GM19035 (cell line): Measurements from ENCODE around the gene RNF32.

Experiments
- ATAC-seq: cut with Tn5 transposase; IDR thresholded peaks from one replicate; pipeline ENCODE4 v1.9.1; 2021; ENCODE audit not compliant: unreplicated experiment

Gene RNF32

DNA sequence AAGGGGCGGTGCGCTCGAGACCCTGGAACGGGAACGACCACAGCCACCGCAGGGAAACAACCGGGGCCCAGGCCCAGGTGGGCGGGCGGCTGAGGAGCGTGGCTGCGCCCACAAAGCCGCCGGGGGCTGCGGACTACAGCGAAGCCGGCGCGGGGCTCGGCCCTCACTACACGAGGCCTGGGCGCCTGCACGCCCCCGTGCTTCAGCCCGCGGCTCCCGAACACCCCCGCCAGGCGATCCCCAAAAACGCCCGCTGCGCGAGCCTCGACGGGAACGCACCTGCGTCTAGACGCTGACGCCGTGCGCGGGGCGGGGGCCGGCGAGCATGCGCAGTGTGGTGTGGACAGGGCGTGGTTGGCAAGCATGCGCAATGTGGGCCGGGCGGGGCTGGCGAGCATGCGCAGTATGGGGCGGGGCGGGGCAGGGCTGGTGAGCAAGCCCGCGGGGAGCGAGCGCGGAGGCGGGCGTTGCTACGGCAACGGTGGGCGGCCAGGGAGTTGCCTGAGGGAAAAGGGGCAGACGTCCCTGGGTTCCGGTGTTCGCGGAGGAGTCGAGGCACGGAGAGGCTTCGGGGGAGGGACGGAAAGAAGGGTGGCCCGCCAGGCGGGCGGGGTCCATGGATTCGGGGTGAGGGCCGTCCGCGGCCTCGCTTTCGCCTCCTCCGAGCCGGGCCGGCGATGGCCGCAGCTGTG, at the start of gene RNF32:
TSS of gene RNF32 (plus strand) at position 518 of the 692 bp plus-strand sequence. CDS start 3,104 bp downstream, outside the sequence.
- ATAC-seq: peak; percentile 80

DNA sequence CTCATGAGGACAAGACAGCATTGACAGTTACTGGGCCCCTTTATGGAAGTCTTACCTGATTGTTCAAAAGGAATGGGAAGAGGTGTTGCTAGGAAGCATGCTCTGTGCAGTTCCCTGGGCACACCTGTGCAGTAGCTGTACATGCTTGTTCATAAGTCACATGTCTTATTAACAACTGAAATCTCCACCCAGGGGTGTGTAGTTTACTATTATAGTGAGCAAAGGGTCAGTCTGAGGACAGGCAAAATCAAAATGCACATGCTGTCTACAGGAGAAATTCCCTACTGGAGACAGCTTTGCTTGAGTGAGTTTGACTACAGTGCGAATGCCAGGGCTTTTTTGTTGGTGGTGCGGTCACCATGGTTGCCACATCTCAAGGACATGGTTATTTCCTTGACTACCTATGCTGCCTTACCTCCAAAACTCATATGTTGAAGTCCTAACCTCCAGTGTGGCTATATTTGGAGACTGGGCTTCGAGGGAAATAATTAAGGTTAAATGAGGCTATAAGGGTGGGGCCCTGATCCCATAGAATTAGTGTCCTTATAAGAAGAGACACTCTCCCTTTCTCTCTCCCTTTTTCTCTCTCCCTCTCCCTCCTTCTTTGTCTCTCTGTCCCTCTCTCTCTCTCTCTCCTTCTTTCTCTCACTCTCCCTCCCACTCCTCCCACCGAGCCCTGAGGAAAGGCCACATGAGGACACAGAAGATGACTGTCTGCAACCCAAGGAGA, 48.3 kb upstream of the RNF32 start:
- ATAC-seq: no peak

DNA sequence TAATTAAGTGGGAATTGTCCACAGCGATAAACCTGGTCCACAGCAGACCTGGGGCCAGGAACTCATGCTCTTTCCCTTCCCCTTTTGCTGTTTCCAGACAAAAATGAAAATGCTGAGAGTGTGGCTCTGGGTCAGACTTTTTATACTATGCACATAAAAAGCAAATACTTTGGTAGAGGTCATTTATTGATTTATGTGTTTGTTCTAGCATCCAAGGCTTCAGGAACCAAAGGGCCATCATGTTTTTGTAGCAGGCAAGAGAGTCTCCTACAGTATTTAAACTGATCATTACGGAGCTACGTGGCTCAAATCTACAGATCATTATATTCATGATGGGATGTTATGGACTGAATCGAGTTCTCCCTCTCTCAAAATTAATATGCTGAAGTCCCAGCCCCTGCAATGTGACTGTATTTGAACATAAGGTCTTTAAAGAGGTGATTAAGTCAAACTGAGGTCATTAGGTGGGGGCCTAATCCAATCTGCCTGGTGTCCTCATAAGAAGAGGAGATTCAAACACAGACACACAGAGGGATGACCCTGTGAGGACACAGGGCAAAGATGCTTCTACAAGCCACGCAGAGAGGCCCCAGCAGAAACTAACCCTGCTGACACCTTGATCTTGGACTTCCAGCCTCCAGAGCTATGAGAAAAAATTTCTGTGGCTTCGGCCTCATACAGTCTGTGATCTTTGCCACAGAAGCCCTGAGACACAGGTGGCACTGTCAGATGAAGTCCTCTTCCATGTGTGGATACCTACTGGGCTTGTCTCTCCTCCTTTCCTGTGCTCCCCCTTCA, 46.1 kb upstream of the RNF32 start:
- ATAC-seq: no peak

DNA sequence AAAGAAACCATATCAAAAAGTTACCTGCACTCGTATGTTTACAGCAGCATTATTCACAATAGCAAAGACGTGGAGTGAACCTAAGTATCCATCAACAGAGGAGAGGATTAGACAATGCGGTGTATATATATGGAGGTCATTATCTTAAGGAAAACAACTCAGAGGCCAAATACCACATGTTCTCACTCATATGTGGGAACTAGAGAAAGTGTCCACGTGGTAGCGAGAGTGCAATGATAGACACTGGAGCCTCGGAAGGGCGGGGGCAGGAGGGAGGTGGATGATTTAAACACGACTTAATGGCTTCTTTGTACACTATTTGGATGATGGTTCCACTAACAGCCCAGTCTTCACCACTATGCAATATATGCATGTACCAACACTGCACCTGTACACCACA, 40.1 kb upstream of the RNF32 start:
- no peak for ATAC-seq

DNA sequence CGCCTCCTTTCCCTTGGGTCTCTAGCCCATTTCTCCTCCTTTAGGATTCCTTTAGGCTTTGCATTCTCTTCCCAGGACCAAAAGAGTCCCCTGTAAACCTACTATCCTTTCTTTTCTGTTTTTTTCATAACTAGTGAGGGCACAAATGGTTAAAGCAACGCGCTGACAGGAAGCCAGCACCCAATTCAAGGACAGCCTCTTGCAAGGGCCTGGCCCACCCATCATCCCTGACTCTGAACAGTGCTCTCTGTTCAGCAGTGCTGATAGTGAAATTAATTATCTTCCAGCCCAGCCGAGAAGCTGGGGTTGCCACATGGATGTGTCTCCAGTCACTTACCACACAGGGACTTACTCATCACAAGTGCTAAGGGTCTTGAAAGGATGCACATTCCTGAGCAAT, 38.3 kb upstream of the RNF32 start:
- no peak for ATAC-seq

DNA sequence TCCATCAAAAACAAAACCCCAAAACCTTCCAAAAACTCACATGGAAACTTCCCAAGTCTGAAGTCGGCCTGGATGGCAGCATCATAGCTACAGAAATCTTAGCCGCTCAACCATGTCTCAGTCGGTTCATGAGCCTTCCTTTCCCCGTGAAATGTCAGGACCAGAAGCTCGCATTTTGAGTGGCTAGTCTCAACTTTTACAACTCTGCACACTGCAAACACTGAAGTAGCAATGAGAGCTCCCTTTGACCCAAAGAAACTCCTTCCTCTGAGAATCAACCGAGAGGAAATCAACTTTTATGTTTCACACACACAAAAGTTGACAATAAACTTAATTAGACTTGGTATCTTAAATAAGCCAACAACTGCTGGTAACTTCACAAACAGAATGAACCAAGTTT, 37.6 kb upstream of the RNF32 start:
- no peak for ATAC-seq

DNA sequence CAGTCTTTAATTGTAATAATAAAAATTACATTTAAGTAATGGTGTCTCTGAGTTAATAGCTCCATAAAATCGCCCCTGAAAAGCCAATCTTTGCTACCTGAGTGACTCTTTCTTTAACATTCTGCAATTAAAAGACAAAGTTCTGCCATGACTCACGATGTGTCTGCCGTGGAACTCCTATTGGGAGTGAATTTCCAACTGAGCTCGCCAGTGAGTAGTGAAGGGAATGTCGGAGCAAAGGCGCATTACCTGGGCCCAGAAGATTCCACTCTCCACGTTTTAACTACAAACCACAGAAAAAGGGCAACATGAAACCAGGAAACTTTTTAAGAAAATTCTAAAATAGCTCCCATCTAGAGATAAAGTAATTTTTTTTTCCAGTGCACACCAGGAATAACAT, 36.9 kb upstream of the RNF32 start:
- no peak for ATAC-seq

DNA sequence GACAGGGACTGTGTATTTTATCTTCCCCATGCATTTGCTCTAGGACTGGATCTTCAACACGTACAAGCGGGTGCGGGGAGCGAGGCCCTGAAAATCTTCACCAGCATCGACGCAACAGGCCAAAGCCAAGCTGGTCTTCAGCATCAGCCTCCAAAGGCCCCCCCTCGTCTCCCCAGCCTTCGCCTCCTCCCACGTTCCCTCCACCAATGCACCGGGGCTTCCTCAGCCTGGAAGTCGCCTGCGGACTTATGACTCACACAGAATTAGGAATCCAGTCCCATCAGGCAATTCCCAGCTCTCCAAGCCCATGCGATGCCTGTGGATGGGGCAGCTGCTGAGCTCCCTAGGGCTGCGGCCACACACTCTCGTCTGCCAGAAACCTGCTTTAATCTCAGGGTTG, 36.3 kb upstream of the RNF32 start:
- no peak for ATAC-seq

DNA sequence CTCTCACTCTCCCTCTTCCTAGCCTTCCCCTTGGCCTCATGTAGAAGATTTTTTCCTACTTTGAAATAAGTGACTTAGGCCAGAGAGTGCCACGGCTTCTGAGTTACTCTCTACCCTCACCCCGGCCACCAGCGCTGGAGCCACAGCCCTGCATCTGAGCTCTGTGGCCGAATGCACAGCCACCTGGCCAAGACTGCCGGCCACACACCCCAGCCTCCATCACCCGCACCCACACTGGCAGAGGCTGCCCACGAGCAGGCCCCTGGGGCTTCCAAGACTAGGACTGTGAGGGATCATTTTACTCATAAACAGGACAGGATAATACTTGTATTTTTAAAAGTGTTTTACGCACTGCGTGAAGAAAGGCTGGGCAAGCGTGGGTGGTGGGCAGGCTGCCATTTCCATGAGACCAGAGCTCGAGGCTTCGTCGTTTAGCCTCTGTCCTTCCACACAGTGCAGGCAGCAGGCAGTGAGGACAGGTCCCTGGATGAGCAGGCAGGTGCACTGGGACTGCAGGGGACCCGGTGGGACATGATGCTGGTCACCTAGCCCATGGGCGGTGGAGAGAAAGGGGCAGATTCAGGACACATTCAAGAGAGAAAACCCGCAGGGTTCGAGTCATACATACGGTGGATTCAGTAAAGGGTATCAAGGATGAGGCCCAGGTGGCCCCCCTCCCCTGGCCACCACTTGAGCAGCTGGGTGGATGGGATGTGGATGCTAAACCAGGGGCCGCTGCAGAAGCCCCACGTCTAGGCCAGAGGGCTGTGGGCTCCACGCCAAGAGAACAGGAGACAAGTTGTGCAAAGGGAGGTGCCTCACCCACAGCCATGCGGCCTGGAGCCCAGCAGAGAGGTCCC, 35.5 kb upstream of the RNF32 start:
- ATAC-seq: no peak

DNA sequence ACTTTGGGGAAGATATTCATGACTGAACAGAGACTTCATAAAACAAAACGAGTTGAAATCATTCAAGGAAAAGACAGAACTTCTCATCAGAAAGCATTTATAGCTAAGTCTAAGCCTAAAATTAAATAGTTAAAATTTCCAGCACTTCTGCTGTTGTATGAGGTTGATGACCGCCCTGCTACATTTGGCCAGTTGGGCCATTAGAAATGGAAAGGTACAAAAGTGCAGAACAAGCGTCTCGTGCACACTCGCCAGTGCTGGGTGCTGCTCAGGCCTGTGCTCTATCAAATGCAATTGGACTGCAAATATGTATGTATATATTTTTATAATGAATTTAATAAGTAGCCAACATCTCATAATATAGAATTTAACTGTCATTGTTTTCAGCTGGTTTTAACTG, 34.4 kb upstream of the RNF32 start:
- no peak for ATAC-seq

DNA sequence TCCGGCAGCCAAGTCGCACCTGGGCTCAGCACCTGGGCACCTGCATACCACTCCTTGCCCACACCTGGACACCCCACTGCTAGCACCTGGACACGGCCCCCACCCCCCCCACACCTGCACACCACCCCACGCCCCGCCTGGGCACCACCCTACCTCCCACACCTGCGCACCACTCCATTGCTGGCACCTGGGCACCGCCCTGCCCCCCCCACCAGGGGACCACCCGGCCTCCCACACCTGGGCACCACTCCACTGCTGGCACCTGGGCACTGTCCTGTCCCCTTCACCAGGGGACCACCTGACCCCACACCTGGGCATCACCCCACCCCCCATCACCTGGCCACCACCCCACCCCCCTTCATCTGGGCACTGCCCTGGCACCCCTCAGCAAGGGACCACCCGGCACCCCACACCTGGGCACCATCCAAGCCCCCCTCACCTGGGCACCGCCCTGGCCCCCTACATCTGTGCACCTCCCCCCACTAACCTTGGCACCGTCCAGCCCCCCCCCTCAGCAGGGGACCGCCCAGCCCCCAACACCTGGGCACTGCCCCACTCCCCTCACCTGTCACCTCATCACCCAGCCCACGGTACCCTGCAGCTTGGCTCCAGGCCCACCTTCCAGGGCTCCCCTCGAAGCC, 33.8 kb upstream of the RNF32 start:
- no peak for ATAC-seq

DNA sequence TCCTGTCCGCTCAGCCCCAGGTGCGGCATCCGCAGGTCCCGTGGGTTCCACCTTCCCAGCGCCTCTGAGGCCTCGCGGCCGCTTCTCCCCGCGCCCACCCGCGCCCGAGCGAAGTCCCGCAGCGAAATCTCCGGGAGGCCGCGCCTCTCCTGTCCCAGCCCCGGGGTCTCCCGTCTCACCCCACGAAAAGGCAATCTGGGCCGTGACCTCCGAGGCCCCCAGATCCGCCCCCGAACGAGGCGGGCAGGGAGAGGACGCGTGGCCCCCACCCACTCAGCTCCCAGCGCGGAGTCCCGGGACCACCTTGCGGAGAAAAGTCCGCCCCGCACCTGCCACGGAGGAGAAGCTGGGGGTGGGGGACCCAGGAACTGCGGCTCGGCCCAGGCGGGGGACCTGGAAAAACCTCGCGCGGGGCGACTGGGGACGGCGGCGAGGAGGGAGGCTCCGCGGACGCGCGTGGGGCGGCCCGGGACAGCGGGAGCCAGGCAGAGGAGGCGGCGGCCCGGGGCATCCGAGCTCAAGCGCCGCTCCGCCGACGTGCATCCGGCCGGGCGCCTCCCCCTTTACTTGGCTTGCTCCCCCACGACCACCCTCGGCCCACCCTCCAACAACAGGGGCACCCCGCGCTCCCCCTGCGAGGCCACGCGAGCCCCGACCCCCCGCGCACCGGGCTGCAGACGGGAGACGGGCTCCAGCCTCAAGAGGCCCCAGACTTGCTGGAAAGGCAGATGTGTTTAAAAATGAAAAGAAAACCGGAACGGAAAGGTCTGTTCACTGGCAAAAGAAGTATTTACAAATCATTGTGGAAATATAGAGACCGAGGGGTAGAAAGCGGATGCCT, 33.0 kb upstream of the RNF32 start:
- ATAC-seq: no peak

DNA sequence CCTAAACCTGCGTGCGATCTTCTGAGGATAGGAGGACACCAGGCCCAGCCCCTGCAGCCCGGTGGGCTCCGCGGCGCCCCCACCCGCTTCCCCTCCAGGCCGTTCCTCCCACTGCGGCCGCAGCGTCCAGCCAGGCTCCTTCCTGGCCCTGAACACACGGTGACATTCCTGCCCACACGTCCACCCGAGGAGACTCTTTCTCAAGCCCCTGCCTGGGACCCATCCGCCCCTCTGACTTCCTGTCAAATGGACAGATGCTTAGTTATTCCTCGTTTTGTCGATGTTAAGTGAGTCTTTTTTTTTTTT, 32.4 kb upstream of the RNF32 start:
- ATAC-seq: no peak

DNA sequence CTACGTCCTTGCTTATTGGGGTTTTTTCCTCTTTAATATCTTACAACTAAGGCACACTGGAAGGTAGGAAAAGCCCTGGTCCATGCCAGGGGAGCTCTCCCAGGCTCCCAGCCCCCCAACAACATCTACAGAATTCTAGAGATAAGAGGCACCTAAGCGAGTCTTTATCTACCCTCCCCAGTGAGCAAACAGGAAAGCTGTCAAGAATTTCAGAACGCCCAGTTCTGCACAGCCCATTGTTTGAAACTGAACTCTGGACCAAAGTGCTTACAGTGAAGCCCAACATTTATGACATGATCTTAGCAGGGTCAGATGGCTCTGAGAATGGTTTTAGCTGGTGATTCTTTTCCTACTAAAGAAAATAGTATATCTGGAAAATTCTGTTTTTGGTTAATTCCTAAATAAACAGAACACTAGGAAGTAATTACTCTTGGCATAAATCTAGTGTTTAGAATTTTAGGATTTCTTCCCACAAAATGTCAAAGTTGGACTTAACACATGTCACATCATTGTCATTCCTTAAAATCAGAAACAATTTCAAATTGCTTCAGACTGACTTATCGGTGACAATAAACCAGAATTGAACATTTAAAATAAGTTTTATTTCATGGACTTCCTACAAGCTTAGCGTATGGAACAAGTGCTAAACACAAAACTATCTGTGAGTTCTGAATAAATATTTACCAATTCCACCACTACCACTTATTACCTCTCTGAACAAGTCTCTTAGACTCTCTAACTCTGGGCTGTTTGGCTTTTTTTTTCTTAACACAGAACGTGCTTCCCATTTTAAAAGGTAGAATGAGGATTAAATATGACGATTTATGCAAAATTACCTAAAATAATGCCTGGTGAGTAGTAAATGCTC, 31.3 kb upstream of the RNF32 start:
- no peak for ATAC-seq

DNA sequence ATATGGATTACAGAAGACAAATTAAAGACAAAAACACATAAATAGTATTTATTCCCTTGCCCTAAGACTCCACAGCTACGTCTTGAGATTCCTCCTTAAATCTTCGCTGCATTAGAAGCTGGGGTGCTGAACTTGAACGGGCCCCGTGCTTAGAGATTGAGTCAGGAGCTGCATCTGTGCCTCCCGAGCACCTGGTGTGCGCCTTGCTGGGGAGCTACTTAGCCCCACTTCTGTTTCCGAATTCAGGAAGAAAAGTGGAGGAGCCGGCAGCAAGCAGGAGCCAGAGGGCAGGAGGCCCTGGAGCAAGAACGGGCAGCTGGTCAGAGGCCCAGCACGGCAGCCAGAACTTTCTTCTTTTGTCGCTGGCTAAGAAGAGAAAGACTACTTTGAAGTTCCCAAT, 30.4 kb upstream of the RNF32 start:
- no peak for ATAC-seq

DNA sequence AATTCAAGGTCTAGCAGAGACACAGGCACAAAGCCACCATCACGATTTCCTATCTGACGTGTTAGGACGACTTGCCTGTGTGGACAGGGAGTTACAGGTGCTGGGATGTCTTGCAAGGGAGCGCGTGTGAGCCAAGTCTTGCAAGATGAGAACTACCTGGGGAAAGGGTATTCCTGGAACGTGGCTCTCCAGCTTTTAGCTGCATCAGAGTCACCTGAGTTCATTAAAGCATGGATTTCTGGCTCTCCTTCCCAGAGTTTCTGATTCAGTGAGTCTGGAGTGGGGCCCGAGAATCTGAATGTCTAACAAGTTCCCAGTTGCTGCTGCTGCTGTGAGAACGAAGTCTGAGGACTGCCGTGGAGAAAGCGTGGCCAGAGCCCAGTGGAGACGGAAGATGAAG, 30.0 kb upstream of the RNF32 start:
- no peak for ATAC-seq

DNA sequence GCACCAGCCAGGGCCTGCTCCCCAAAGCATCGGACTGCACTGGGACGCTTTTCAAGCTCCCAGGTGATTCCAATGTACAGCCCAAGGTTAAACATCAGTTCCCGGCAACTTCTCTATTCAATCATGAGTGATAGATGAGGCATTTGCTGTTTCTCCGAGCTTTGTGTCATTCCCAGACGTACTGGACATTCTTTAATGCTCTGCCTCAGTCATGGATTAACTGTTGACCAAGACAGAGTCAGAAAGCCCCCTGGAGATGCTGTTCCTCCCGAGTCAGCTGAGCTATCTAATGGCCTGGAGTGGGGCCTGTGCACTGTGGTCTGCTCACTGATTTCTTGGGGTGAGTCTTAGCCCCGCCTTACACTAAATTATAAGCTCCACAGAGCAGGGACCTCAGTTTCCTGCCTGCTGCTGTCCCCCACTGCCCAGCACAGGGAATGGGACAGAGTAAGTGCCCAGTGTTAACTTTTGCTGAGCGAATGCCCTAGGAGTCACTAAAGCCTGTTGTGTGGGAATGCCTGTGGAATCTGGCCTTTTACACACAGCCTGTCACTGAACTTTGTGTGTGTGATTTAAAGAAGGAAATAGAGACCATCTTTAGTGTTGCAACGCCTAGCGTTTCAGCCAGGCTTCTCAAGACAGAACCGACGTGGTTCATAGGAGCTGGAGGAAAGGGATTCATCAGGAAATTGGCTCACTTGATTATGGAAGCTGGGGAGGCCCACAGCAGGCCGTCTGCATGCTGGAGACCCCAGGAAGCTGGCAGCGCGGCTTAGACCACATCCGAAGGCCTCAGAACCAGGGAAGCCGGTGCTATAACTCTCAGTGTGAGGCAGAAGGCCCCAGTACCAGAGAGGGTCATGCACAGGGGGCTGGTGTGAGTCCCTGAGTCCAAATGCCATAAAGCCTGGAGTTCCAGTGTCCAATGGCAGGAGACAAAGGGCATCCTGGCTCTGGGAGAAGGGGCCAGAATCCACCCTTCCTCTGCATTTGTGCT, 29.3 kb upstream of the RNF32 start:
- no peak for ATAC-seq

DNA sequence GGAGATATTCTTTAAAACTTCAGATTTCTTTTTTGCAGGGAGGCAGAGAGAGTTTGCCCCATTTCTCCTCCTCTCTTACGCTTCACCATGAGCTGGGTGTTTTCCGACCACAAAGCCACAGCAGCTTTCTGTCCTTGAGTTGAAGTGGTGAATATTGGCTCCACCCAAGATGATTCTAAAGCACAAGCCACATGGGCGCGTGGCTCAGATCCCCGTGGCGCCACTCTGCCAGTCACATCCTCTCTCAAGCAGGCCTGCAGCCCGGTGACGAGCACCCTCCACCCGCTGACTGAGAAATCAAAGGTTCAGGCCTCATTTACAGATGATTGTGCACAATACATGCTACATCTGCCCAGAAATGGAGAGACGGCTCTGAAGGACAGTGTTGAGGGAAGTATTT, 27.6 kb upstream of the RNF32 start:
- ATAC-seq: no peak
